HFF-Myc (cell line): ENCODE results near the gene SOCS2.

Experiments
- DNase-seq: peaks from one replicate; pipeline ENCODE4 v3.0.0-alpha.2; 2011; ENCODE audit warnings: low read depth; ENCODE audit errors: extremely low read depth
- H3K4me3 ChIP-seq: replicated peaks from 2 replicates; pipeline ENCODE4 v1.5.1; 2011; ENCODE audit warnings: low read depth, mild to moderate bottlenecking, control low read depth, low read length
- TF ChIP-seq, protein P1 (sequence below): IDR thresholded peaks from 2 replicates; pipeline ENCODE4 v1.5.1; 2012; ENCODE audit warnings: mild to moderate bottlenecking, low read depth, low read length, control low read depth; ENCODE audit errors: missing control alignments

SOCS2 gene

DNA sequence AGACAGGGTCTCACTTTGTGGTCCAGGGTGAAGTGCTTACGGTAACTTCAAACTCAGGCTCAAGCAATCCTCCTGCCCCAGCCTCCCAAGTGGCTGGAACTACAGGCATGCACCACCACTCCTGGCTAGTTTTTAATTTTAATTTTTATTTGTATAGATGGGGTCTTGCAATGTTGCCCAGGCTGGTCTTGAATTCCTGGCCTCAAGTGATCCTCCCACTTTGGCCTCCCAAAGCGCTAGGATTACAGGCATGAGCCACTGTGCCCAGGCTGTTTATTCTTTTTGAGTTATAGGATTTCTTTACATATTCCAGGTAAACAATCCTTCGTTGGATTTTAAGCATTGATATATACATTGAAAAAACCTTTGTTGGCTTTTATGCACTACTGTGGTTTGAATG is 26.7 kb downstream of the SOCS2 start:
- no peak overlapping the region for H3K4me3 ChIP-seq
- DNase-seq: no peak
- TF ChIP-seq, protein P1, sequence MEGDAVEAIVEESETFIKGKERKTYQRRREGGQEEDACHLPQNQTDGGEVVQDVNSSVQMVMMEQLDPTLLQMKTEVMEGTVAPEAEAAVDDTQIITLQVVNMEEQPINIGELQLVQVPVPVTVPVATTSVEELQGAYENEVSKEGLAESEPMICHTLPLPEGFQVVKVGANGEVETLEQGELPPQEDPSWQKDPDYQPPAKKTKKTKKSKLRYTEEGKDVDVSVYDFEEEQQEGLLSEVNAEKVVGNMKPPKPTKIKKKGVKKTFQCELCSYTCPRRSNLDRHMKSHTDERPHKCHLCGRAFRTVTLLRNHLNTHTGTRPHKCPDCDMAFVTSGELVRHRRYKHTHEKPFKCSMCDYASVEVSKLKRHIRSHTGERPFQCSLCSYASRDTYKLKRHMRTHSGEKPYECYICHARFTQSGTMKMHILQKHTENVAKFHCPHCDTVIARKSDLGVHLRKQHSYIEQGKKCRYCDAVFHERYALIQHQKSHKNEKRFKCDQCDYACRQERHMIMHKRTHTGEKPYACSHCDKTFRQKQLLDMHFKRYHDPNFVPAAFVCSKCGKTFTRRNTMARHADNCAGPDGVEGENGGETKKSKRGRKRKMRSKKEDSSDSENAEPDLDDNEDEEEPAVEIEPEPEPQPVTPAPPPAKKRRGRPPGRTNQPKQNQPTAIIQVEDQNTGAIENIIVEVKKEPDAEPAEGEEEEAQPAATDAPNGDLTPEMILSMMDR: no peak

DNA sequence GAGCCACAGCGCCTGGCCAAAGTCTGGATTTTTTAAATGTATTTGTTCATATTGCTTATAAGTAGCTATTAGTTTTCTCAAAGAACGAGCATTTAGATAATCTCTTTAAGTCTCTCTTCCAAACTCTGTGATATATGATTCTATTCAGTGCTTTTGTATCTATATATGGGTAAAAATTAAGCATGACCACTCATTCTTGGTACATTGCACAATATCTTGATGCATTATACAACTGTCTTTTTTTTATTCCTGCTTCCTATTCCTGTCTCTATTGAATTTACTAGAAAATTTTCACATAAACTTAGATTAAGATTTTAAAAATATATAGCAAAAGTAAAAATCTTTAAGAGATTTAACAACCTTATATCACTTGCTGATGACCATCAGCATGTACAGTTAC is 29.1 kb downstream of the SOCS2 start:
- no peak for DNase-seq
- TF ChIP-seq, protein P1: no peak
- no peak overlapping the region for H3K4me3 ChIP-seq

DNA sequence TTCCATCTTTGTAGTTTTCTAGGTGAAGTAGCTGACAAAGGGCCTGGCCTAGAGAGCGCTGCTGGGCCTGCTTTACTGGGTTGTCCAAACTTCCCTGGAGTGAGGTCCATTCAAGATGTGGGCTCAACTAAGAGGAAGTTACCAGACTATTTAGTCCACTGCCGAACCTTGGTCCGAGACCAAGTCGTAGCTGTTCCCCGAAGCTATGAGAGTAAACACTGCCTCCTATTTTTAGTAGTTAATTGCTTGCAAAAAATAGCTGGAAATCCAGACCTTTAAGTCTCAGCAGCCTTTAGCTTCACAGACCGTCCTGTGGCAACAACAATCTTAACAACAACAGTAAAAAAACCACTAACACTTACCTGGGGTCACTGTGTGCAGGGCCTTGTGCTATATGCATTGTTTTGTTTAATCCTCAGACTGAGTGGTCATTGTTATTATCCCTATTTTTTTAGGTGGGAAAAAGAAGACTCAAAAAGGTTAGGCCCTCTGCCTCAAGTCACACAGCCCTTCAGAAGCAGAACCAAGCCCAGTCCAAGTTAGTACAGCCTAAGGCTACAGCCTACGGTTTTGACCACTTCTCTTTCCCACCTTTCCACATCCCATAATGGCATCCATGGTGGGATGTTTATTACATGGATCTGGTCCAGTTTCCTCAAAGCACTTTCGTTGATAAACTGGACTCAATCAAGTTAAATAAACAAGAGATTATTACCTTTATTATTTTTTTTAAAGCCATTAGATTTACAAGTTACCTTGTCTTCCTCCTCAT is 30.6 kb downstream of the SOCS2 start:
- no peak overlapping the region for H3K4me3 ChIP-seq
- DNase-seq: no peak
- TF ChIP-seq, protein P1: no peak

DNA sequence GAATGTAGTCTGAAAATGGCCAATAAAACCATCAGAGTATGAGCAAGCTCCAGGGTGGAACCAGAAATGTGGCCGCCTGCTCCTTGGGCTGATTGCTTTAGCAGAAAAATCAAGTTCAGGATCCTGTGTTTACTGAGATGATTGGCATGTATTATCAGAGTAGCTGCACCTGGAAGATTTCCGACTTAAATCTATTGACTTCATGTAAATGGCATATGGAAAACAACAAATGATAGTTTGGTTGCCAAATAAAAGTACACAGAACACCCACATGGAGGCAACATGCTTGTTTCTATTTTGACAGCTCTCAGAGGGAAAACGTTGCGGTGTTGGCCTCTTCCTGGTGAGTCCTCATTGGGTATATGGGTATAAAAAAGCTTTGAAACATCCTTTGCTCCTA is 31.3 kb downstream of the SOCS2 start:
- TF ChIP-seq, protein P1: no peak
- no peak for DNase-seq
- H3K4me3 ChIP-seq: no peak overlapping the region

DNA sequence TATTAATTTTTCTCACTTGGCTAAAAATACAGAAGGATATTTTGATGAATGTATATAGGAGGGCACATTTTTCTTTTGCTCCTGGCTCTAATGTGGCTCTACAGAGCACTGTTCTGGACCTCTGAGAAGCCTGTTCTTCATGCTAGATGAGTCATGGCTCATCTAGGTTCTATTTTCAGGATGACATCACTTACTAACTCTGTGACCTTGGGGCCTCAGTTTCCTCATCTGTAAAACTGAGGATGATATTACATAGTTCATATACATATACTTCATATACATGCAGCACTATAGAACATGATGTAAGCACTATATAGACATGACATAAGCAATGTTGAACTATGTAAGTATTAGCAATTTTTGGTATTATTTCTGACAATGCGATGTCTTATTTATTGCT is 35.8 kb downstream of the SOCS2 start:
- TF ChIP-seq, protein P1: no peak
- DNase-seq: no peak
- H3K4me3 ChIP-seq: no peak overlapping the region

DNA sequence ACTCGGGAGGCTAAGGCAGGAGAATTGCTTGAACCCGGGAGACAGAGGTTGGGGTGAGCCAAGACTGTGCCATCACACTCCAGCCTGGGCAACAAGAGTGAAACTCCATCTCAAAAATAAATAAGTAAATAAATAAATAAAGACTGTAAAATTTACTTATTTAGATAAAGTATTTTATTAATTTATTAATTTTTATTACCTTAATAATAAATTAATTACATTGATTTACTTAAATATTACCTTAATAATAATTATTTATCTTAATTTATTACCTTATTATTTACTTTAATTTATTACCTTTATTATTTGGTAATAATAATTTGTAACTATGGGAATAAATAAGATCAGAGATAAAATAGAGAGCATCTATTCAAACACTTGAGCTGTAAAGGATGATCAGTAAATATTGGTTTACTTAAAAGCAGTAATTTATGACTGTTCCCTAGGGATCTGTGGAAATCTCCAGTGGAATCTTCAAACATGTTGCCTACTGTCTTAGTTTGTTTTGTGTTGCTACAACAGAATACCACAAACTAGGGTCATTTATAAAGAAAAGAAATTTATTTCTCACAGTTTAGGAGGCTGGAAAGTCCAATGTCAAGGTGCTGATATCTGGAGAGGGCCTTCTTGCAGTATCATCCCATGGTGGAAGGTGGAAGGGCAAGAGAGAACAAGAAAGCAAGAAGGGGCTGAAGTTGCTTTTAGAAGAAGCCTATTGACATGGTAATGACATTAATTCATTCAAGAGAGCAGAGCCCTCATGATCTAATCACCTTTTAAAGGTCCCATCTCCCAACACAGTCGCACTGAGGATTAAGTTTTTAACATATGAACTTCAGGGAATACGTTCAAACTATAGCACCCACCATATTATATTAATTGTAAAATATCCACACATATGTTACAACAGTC is 37.1 kb downstream of the SOCS2 start:
- no peak for DNase-seq
- TF ChIP-seq, protein P1: no peak
- H3K4me3 ChIP-seq: no peak overlapping the region
